GM18861 (cell line): Measurements from ENCODE around the gene STK31.
"Not testable (repeated sequence)": the region's sequence is repeated elsewhere in the genome, so short reads cannot be mapped to it uniquely, and the experiment has no call there.

Source experiments
- ATAC-seq: cut with Tn5 transposase; IDR thresholded peaks from one replicate; pipeline ENCODE4 v1.9.1; 2021; ENCODE audit not compliant: unreplicated experiment

The STK31 gene, protein sequence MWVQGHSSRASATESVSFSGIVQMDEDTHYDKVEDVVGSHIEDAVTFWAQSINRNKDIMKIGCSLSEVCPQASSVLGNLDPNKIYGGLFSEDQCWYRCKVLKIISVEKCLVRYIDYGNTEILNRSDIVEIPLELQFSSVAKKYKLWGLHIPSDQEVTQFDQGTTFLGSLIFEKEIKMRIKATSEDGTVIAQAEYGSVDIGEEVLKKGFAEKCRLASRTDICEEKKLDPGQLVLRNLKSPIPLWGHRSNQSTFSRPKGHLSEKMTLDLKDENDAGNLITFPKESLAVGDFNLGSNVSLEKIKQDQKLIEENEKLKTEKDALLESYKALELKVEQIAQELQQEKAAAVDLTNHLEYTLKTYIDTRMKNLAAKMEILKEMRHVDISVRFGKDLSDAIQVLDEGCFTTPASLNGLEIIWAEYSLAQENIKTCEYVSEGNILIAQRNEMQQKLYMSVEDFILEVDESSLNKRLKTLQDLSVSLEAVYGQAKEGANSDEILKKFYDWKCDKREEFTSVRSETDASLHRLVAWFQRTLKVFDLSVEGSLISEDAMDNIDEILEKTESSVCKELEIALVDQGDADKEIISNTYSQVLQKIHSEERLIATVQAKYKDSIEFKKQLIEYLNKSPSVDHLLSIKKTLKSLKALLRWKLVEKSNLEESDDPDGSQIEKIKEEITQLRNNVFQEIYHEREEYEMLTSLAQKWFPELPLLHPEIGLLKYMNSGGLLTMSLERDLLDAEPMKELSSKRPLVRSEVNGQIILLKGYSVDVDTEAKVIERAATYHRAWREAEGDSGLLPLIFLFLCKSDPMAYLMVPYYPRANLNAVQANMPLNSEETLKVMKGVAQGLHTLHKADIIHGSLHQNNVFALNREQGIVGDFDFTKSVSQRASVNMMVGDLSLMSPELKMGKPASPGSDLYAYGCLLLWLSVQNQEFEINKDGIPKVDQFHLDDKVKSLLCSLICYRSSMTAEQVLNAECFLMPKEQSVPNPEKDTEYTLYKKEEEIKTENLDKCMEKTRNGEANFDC

DNA sequence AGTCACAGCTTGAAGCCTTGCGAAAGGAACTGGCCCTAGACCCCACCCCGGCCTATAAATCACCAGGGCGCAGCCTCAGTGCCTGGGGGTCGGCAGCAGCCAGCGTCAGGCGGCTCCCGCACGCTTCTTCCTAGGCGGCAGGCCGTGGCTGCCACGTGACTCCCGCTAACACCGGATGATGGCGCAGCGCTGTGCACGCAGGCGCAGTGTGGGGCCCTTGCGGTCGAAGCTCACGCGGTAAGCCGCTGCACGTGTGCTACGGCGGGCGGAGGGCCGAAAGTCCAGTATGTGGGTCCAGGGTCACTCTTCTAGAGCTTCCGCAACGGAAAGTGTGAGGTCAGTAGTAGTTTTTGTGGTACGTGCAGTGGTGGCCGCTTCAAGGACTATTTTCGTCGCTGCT lies at the start of gene STK31:
STK31 (plus strand) TSS at position 220 of the 400 bp plus-strand sequence; CDS start at position 287, 67 bp downstream.
- ATAC-seq: no peak

DNA sequence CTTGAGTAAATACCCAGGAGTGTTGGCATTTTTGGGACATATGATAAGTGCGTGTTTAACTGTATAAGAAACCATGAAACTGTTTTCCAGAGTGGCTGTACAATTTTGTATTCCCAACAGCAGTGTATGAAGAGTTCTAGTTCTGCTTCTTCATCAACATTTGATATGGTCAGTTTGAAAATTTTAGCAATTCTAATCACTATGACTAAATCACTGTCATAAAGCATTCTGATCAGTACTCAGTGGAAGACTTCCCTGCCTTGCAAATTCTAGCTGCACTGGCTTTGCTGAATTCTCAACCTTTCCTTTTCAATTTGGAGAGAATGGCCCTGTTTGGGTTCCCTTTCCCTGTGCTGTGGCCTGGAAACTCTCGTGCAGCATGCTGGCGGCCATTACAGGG lies 48.6 kb upstream of the STK31 start:
- no peak for ATAC-seq

DNA sequence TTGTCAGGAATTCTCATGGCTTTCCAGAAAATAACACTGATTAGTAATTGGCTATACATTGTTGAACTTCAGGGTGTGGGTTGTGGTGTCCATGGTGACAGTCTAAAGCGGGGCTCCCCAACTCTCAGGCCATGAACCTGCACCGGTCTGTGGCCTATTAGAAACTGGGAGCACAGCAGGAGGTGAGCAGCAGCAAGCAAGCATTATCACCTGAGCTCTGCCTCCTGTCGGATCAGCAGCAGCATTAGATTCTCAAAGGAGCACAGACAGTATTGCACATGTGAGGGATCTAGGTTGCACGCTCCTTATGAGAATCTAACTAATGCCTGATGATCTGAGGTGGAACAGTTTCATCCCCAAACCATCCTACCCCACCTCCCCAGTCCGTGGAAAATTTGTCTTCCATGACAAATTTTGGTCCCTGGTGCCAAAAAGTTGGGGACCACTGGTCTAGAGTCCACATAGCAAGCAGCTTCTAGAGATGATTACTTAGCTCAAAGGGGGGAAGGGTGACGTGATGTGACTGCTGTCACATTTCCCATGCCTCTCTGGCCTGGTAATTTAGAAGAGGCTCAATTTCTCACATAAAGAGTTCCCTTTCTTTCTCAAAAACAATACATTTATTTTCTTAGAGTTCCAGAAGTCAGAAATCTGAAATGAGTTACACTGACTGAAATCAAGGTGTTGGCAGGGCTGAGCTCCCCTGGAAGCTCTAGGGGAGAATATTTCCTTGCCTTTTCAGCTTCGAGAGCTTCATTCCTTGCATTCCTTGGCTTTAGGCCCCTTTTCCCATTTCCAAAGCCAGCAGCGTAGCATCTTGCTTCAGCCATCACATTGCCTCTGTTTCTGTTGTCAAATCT lies 47.7 kb upstream of the STK31 start:
- ATAC-seq: no peak

DNA sequence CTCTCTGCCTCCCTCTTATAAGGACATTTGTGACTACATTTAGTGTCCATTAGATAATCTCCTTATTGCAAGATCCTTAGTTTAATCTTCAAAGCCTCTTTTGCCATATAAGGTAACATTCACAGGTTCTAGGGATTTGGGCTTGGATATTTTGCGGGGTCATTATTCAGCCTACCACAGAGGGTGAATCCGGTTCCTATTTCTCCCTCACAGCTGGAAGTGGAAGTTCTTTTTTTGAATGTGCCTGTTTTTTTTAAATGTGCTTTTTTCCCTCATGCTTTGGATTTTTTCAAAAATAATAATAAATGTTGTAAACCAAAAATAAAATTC lies 47.1 kb upstream of the STK31 start:
- no peak for ATAC-seq

DNA sequence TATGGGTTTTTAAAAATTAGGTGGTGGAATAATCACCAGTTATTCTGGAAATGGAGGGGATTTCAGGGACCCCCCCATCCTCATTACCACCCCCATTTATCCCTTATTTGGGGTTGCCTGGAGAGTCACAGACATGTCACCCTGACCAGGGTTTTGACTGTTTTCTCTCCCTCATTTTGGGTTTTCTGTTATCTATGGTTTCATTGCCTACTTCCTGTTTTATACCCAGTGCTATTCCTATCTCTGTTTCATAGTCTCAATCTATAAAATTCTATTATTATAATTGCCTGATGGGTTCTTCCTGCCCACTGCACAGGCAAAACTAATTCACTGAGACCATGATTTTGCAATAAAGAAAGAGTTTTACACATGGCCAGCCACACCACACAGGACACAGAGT lies 45.9 kb upstream of the STK31 start:
- no peak for ATAC-seq

DNA sequence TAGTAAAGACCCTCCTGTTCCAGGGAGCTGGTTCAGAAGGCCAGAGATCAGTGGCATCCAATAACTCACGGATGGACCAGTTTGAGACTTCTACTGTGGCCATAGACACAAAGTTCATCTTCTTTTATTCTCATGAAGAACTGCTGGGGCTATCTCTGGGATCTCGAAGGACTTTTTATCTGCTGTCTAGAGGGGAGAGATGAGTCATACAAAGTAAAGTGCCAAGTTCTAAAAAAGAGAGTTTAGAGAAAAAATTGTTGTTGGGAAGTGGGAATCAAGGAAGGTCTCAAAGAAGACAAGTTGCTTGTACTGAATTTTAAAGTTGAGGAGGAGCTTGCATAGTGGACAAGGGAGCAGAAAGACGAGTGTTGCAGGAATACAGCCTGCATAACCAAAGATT lies 38.0 kb upstream of the STK31 start:
- no peak for ATAC-seq

DNA sequence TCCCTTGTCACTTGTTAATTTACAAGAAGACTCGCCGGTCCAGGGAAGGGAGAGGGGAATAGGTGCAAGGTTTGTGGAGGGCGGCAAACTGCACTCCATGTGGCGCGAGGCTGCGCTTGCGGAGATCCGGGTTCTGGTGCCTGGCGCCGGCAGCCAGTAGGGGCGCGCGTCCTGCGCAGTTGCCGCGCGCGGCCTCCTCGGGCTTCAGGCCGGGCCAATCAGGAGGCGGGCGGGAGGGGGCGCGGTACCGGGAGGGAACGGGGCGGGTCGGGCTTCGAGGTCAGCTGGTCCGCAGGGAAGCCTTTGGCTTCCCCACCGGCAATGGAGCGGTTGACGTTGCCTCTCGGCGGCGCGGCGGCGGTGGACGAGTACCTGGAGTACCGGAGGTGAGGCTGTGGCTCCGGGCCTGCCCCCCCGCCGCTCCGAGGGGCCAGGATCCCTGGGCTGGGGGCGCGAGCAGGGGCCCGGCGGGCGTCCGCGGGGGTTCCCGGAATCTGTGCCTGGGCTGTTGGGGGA lies 30.1 kb upstream of the STK31 start, which contains the start of gene FAM221A:
FAM221A (plus strand) TSS at position 302 of the 516 bp plus-strand sequence; CDS start at position 322, 20 bp downstream.
- ATAC-seq: peak; percentile 94

DNA sequence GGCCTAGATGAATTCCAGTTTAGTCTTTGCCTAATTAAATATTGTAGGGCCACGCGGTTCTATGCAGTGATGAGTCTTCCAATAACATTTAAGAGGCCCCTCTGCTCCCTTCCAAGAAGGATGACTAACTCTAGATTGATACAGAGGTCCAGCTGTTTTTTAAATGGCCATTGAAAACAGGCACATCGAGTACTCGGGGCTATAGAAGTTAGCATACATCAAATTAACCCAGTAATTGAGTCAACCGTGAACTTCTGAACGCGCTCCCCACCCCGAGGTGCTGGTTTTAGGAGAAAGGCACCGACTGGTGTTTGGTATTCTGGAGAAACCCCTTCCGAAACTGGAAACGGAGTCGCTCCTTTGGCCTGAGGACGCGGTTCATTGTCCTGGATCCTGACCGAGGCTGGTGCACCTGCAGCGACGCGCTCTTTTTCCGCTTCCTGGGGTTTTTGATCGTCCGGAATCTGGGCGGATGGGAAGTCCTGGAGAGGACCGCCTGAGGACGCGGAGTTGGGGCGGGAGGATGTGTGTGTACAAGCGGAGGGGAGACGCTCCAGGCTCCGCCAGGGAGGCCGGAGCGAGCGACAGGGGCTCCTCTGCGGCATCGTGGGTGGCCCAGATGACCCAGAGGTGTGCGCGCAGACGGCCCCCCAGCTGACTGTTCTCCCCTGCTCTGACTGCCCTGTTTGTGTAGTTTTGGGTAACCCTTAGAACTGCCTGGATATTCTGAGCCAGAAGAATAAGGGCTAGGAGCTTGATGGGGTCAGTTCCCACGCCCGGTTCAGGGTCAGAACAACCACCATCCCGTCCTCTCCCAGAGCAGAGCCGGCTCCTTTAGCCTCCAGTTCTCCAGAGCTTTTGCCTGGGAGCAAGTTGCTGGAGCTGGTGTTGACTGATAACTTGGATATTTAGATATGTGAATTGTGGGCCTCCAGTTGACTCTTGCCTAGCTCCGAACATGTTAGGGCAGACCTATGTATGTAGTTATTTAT lies 29.3 kb upstream of the STK31 start:
- no peak for ATAC-seq

DNA sequence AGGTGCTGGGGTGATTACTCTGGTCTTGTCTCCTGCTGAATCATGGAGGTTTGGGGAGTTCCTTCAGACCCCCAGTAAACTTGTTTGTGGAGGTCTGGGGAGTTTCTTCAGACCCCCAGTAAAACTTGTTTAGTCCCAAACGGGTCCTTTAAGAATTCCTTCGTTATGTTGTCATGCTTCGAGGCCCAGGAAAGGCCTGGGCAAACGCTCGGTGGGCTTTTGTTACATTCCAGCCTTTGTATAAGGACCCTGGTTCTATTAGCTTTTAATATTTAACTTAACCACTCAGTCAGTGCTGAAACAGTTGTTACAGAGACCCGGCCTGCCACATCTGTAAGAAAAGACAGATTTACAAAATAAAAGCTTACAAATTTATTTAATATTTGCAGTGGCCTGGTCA lies 26.0 kb upstream of the STK31 start:
- not testable (repeated sequence) for ATAC-seq

DNA sequence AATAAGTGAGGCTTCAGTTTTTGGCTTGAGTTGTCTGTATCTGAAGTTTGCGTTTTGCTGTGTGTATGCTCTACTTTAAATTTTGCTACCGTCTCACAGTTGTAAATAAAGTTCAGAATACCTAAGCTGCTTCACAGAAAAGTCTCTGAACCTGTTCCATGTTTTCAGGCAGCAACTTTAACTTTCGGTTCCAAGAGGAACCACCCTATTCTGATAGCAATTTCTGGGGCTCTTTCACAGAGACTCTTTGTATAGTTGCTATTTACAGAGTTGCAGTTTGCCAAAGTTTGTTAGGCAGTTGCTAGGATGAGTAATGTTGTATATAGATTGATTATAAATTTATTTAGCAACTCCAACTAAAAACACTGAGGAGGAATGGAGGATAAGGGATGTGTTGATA lies 24.3 kb upstream of the STK31 start:
- no peak for ATAC-seq

DNA sequence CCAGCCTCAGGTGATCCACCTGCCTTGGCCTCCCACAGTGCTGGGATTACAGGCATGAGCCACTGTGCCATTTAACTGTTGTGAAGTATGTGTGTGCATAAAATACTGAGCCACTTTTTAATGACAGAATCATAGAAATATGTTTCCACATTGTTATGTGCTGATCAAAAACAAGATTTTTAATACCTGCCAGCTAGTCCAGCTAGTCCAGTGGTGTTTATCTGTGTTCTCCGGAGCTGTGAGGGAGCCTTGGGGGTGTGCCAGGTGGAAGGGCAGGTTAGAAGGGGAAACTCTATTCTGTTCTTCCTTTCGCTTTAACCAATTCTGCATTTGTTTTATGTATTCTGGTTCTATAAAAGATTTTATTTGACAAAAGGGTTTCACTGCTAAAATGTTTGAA lies 23.0 kb upstream of the STK31 start:
- no peak for ATAC-seq

DNA sequence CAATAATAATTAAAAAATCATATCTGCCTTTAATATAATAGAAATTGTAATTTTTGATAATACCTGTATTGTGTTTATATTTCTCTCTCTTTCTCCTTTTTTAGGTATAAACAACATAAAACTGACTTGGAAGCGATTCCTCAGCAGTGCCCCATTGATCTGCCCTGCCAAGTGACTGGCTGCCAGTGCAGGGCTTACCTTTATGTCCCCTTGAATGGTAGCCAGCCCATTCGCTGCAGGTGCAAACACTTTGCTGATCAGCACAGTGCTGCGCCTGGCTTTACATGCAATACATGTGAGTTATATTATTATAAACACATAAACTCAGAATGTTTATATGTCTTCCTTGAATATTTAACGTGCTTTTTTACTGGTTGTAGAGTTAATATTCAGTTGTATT lies 20.9 kb upstream of the STK31 start:
- ATAC-seq: no peak

DNA sequence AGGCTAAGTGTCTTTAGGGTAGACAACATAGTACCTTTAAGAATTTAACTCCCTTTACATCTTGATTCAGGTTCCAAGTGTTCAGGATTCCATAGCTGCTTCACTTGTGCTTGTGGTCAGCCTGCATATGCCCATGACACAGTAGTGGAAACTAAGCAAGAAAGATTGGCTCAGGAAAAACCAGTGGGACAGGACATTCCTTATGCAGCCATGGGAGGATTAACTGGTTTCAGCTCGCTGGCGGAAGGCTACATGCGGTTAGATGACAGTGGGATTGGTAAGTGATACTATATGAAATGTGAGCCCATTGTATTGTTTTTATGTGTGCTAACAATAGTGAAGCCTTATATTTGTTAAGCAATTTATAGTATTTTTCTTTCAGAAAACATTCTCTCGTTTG lies 18.7 kb upstream of the STK31 start:
- no peak for ATAC-seq

DNA sequence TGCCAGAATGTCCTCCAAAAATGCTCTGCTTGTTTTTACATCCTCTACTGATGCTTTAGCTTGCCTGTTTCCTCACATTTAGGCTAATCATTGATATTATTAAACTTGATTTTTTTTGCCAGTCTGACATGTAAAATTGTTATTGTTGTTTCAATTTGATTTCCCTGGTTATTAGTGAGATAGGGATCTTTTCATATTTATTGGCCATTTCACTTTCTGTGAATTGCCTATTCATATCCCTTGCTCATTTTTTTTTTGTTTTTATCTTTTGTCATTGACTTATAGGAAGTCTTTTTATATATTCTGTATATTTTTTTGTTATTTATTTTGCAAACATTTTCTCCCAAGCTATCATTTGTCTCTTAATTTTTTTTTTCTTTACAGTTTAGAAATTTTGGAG lies 16.8 kb upstream of the STK31 start:
- ATAC-seq: no peak

DNA sequence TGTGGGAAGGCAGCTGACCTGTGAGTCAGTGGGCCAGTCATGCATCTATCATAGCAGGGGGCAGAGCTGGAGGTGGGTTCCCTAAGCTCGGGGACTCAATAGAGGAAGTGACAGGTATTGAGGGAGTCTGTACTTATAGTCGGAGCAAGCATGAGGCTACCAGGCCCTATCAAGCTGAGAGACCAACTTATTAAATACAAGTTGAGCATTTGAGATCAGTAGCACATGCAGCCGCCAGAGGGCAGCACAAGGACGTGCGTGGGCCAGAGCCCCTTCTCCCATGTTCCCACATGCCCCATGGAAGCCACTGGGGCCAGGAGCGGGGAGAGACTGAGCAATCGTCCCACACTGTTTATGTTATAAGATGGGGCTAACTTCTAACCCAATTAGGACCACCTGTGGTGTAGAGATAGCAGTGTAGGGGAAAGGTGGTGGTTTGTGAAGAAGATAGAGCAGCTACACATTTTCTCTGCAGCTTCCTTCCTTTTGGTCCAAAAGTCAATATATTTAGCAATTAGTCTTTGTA lies 13.0 kb upstream of the STK31 start:
- ATAC-seq: no peak

DNA sequence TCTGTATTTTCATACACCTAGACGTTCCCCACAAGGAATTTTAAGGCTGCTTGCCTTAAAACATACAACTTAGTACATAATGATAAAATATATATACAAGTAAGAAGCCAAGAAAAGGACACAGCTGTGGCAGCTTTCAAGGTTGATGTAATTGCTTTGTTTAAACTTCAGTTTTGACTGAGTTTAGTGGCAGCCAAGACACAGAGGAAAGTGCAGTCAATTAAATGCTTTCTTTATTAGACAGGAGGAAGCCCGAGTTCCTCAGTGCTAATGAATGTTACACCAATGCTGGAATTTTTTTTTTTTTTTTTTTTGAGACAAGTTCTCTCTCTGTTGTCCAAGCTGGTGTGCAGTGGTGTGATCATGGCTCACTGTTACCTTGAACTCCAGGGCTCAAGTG lies 11.2 kb upstream of the STK31 start:
- ATAC-seq: no peak

DNA sequence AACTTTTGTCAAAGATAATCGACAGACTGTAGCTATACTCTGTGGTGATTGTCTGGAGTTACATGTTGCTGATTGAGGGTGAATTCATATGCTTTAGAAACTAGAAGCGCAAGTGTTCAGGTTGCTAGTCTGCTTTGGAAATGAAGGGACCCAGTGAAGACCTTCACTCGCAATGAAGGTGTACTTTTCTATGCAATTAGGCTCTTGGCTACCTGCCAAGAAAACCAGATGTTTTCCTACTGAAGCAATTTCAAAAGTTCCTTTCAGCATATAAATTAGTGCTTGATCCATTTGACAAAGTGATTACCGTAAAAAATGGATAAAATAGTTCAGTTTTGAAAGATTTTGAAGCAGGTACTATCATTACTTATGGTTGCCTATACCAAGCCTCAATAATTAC lies 10.0 kb upstream of the STK31 start:
- no peak for ATAC-seq

DNA sequence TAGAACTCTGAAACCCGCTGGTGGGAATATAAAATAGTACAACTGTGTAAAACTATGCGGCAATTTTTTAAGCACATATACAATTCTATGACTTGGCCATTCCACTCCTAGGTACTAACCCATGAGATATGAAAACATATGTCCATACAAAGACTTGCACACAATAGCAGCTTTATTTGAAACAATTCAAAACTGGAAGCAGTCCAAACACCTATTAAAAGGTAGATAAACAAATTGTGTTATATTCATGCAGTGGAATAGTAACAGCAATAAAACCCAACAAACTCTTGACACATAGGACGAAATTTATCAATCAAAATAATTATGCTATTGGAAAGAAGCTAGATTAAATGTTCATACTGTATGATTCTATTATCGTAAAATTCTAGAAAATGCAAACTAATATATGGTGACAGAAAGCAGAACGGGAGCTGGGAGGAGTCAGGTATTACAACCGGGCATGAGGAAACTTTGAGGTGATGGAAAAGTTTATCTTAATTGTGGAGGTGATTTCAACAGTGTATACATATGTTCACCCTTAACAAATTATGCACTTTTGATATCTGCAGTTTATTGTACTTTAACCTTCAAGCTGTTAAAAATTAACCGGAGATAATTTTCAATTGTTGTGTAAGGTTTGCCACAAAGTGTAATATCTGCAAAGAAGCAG lies 803 bp upstream of the STK31 start:
- no peak for ATAC-seq
